Loucy (cell line): Measurements from ENCODE around the gene SUPT7L.

Experiments used
- H2AFZ ChIP-seq: fragments of 200-600 bp; sonication (generic); 2 replicates; pipeline ENCODE4 v1.6.0; 2016; ENCODE audit warnings: antibody characterized with exemption, mild to moderate bottlenecking, low read length, moderate library complexity
- H3F3A ChIP-seq: fragments of 200-600 bp; 2 replicates; pipeline ENCODE4 v1.6.0; 2016; ENCODE audit warnings: antibody characterized with exemption, low read depth, mild to moderate bottlenecking
- H3K27me3 ChIP-seq: fragments of 200-600 bp; sonication (generic); 2 replicates; pipeline ENCODE4 v1.6.1; 2014; ENCODE audit warnings: low read length, mild to moderate bottlenecking; ENCODE audit not compliant: insufficient read depth, poor library complexity, severe bottlenecking
- H3K36me3 ChIP-seq: fragments of 200-600 bp; sonication (generic); 2 replicates; pipeline ENCODE4 v1.6.1; 2016; ENCODE audit warnings: low read length; ENCODE audit not compliant: insufficient read depth
- H3K4me1 ChIP-seq: fragments of 200-600 bp; sonication (generic); 2 replicates; pipeline ENCODE4 v1.5.1; 2014; ENCODE audit warnings: low read length, mild to moderate bottlenecking; ENCODE audit not compliant: insufficient read depth, poor library complexity, severe bottlenecking
- H3K4me2 ChIP-seq: fragments of 200-600 bp; sonication (generic); 2 replicates; pipeline ENCODE4 v1.6.0; 2014; ENCODE audit warnings: antibody characterized with exemption, low read length, low read depth, mild to moderate bottlenecking; ENCODE audit not compliant: poor library complexity, severe bottlenecking
- H3K4me3 ChIP-seq: fragments of 200-600 bp; sonication (generic); 2 replicates; pipeline ENCODE4 v1.5.1; 2014; ENCODE audit warnings: low read length, mild to moderate bottlenecking, mixed read lengths; ENCODE audit not compliant: poor library complexity, severe bottlenecking
- H3K79me2 ChIP-seq: fragments of 200-600 bp; sonication (generic); 2 replicates; pipeline ENCODE4 v1.6.1; 2014; ENCODE audit warnings: low read length; ENCODE audit not compliant: insufficient read depth
- H3K9ac ChIP-seq: fragments of 200-600 bp; sonication (generic); 2 replicates; pipeline ENCODE4 v1.6.0; 2014; ENCODE audit warnings: mild to moderate bottlenecking, low read depth, low read length, moderate library complexity; ENCODE audit not compliant: poor library complexity, severe bottlenecking
- H3K9me2 ChIP-seq: fragments of 200-600 bp; sonication (generic); replicated peaks from 2 replicates; pipeline ENCODE4 v1.6.1; 2016; ENCODE audit warnings: low read depth, low read length, mixed read lengths
- H3K9me3 ChIP-seq: fragments of 200-600 bp; sonication (generic); 2 replicates; pipeline ENCODE4 v1.6.1; 2014; ENCODE audit warnings: mild to moderate bottlenecking, antibody characterized with exemption, low read length, low read depth; ENCODE audit not compliant: insufficient read depth
- H4K20me1 ChIP-seq: fragments of 200-600 bp; sonication (generic); 2 replicates; pipeline ENCODE4 v1.6.0; 2014; ENCODE audit warnings: antibody characterized with exemption, low read length, mild to moderate bottlenecking; ENCODE audit not compliant: insufficient read depth, poor library complexity, severe bottlenecking
- CTCF ChIP-seq: fragments of 200-600 bp; sonication (generic); conservative IDR thresholded peaks from 2 replicates; pipeline ENCODE4 v1.5.1; 2014; ENCODE audit warnings: mild to moderate bottlenecking, antibody characterized with exemption, low read length
- EZH2phosphoT487 ChIP-seq: fragments of 200-600 bp; IDR thresholded peaks from 2 replicates; pipeline ENCODE4 v1.6.1; 2018; ENCODE audit warnings: antibody characterized with exemption, mild to moderate bottlenecking, moderate library complexity, borderline replicate concordance

The SUPT7L gene

GRCh38 chr2:27615316-27615715, 48.1 kb downstream of the SUPT7L start:
- Histone ChIP-seq H3K27me3 (no peaks in the 10 kb centered on the region), H3K4me1 (no peaks in the 10 kb centered on the region), H3F3A (no peaks in the 10 kb centered on the region), H3K4me3 (no peak overlapping the region), H3K9ac (no peak overlapping the region), H3K9me3 (no peaks in the 10 kb centered on the region), H3K79me2 (0 out of 2 replicates have a peak, but pooled peaks cover 3% of the 10 kb centered on the region), H4K20me1 (peaks cover 5% of the 10 kb centered on the region), H3K36me3 (peaks cover 85% of the 10 kb centered on the region), H3K9me2 (no peaks in the 10 kb centered on the region), H2AFZ (no peak overlapping the region), H3K4me2 (no peak overlapping the region)
- TF ChIP-seq EZH2phosphoT487 (no peak), CTCF (no peak)

GRCh38 chr2:27613985-27614384, 49.4 kb downstream of the SUPT7L start:
- peaks cover 5% of the 10 kb centered on the region for H4K20me1 ChIP-seq
- H3K79me2 ChIP-seq = 0 out of 2 replicates have a peak, but pooled peaks cover 3% of the 10 kb centered on the region
- no peak overlapping the region for H3K4me2 ChIP-seq
- H3K27me3 ChIP-seq = no peaks in the 10 kb centered on the region
- no peaks in the 10 kb centered on the region for H3K4me1 ChIP-seq
- no peaks in the 10 kb centered on the region for H3K9me3 ChIP-seq
- H2AFZ ChIP-seq = no peak overlapping the region
- H3K9me2 ChIP-seq = no peaks in the 10 kb centered on the region
- no peaks in the 10 kb centered on the region for H3F3A ChIP-seq
- no peak overlapping the region for H3K4me3 ChIP-seq
- TF ChIP-seq CTCF = no peak
- no peak for TF ChIP-seq EZH2phosphoT487
- H3K9ac ChIP-seq = no peak overlapping the region
- H3K36me3 ChIP-seq = peaks cover 83% of the 10 kb centered on the region

- Histone ChIP-seq H3K9ac (no peak overlapping the region), H3K4me2 (no peak overlapping the region), H2AFZ (no peak overlapping the region), H3K79me2 (no peaks in the 10 kb centered on the region), H3K27me3 (no peaks in the 10 kb centered on the region), H4K20me1 (no peaks in the 10 kb centered on the region), H3K9me3 (no peaks in the 10 kb centered on the region), H3K9me2 (no peaks in the 10 kb centered on the region), H3F3A (no peaks in the 10 kb centered on the region), H3K4me1 (no peaks in the 10 kb centered on the region), H3K36me3 (peaks cover 86% of the 10 kb centered on the region), H3K4me3 (no peak overlapping the region)
- no peak for TF ChIP-seq EZH2phosphoT487
Observed at GRCh38 chr2:27606611-27607010, 56.8 kb downstream of the SUPT7L start.
